Peyer's patch (tissue), 4 donors: Measurements from ENCODE around the gene MFAP4. TPM values are rescaled to one million over a fixed set of nuclear protein-coding genes. Genes with fewer than 3 reads are reported as not detected.

Source experiments
- DNase-seq, 3 donors: peaks; one replicate each; pipeline ENCODE4 v3.0.0-alpha.2; 2017 to 2019
- H3K27ac ChIP-seq, 4 donors: fragments of 200-600 bp; sonication (generic); one replicate each; pipeline ENCODE4 v1.5.1; 2016 to 2019
- H3K27me3 ChIP-seq, 2 donors: fragments of 200-600 bp; sonication (generic); one replicate each; pipeline ENCODE4 v1.5.1; 2019
- H3K36me3 ChIP-seq, 3 donors: fragments of 200-600 bp; sonication (generic); one replicate each; pipeline ENCODE4 v1.5.1; 2016 to 2019
- H3K4me1 ChIP-seq, 4 donors: fragments of 200-600 bp; sonication (generic); one replicate each; pipeline ENCODE4 v1.5.1; 2016 to 2019
- H3K4me3 ChIP-seq, 4 donors: fragments of 200-600 bp; sonication (generic); 1 replicate in 3 of 4; 2 replicates in 1 of 4; pipeline ENCODE4 v1.5.1; 2016 to 2019; ENCODE audit warnings: mild to moderate bottlenecking in 1 of 4
- H3K9me3 ChIP-seq, 4 donors: fragments of 200-600 bp; sonication (generic); one replicate each; pipeline ENCODE4 v1.5.1; 2016 to 2019; ENCODE audit warnings: mild to moderate bottlenecking in 1 of 4
- CTCF ChIP-seq, 6 experiments: fragments of 450-650 bp in 4 of 6; fragments of 200-600 bp in 2 of 6; sonication (generic) in 1 of 6; IDR thresholded peaks; one replicate each; pipeline ENCODE4 v1.5.1; 2017 to 2019; ENCODE audit warnings: antibody characterized with exemption in 6 of 6, mild to moderate bottlenecking in 3 of 6, moderate library complexity in 1 of 6
- POLR2A ChIP-seq, 2 donors: fragments of 450-650 bp; IDR thresholded peaks; one replicate each; pipeline ENCODE4 v1.5.1; 2017; ENCODE audit warnings: antibody characterized with exemption in 2 of 2, mild to moderate bottlenecking in 2 of 2, moderate library complexity in 2 of 2
- total RNA-seq, 4 donors: library from RNA; depleted of rRNA; stranded (reverse); fragments of >200 nt; gene quantifications; one replicate each; pipeline ENCODE4 v1.1.0, GENCODE V29; 2016

MFAP4 gene
- total RNA-seq: 10 to 100 TPM; 12.6 to 70.8 (median 43.9) TPM

- Histone ChIP-seq H3K27me3 (no peaks in the 10 kb centered on the region), H3K4me3 (peak within 1 kb of the TSS in 3 of 4 donors; percentile 3 to 38 (median 9)), H3K9me3 (no peaks in the 10 kb centered on the region), H3K4me1 (peaks cover 0 to 68% (median 7%) of the 10 kb centered on the region in 4 donors), H3K36me3 (peaks cover 0 to 23% (median 0%) of the 10 kb centered on the region in 3 donors), H3K27ac (peak within 1 kb of the TSS; percentile 72 to 92 (median 84))
- DNase-seq: peak in 1 of 3 donors; percentile 62
- TF ChIP-seq CTCF (IDR thresholded peaks at IDR 0.05): no peak
- TF ChIP-seq POLR2A (IDR thresholded peaks at IDR 0.05): no peak
Measured at GRCh38 chr17:19386974-19387920, at the start of gene MFAP4. MFAP4 (minus strand) TSS chr17:19387190; CDS start chr17:19387155, 35 bp downstream.

GRCh38 chr17:19433727-19434340 is 46.8 kb upstream of the MFAP4 start:
- Histone ChIP-seq H3K27me3 (no peaks in the 10 kb centered on the region), H3K9me3 (no peaks in the 10 kb centered on the region), H3K27ac (no peak overlapping the region), H3K4me3 (no peak overlapping the region), H3K36me3 (no peaks in the 10 kb centered on the region), H3K4me1 (no peaks in the 10 kb centered on the region)
- DNase-seq: no peak
- no peak for TF ChIP-seq CTCF (IDR thresholded peaks at IDR 0.05)
- TF ChIP-seq POLR2A (IDR thresholded peaks at IDR 0.05): no peak

GRCh38 chr17:19433255-19433654 is 46.3 kb upstream of the MFAP4 start:
- H3K4me1 ChIP-seq: no peaks in the 10 kb centered on the region
- H3K9me3 ChIP-seq: no peaks in the 10 kb centered on the region
- no peak overlapping the region for H3K4me3 ChIP-seq
- H3K36me3 ChIP-seq: no peaks in the 10 kb centered on the region
- DNase-seq: no peak
- no peaks in the 10 kb centered on the region for H3K27me3 ChIP-seq
- H3K27ac ChIP-seq: no peak overlapping the region
- TF ChIP-seq CTCF (IDR thresholded peaks at IDR 0.05): no peak
- TF ChIP-seq POLR2A (IDR thresholded peaks at IDR 0.05): no peak

GRCh38 chr17:19431691-19432090 is 44.7 kb upstream of the MFAP4 start:
- no peaks in the 10 kb centered on the region for H3K27me3 ChIP-seq
- DNase-seq: no peak
- H3K4me1 ChIP-seq: peaks cover 0 to 1% (median 0%) of the 10 kb centered on the region in 4 donors
- no peak overlapping the region for H3K27ac ChIP-seq
- no peak for TF ChIP-seq POLR2A (IDR thresholded peaks at IDR 0.05)
- H3K9me3 ChIP-seq: no peaks in the 10 kb centered on the region
- no peak overlapping the region for H3K4me3 ChIP-seq
- no peaks in the 10 kb centered on the region for H3K36me3 ChIP-seq

- no peaks in the 10 kb centered on the region for H3K27me3 ChIP-seq
- peak overlapping the region in 1 of 4 donors; percentile 59 for H3K27ac ChIP-seq
- TF ChIP-seq POLR2A (IDR thresholded peaks at IDR 0.05) (no peak), CTCF (IDR thresholded peaks at IDR 0.05) (no peak)
- H3K4me1 ChIP-seq: peaks cover 0 to 31% (median 0%) of the 10 kb centered on the region in 4 donors
- H3K9me3 ChIP-seq: no peaks in the 10 kb centered on the region
- H3K36me3 ChIP-seq: no peaks in the 10 kb centered on the region
- DNase-seq: no peak
- H3K4me3 ChIP-seq: no peak overlapping the region
Measured at GRCh38 chr17:19426631-19427030, 39.6 kb upstream of the MFAP4 start.
